HepG2 (cell line): ENCODE data around the gene CDK17. TPM values are rescaled to one million over a fixed set of nuclear protein-coding genes. Genes with fewer than 3 reads are reported as not detected.

ENCODE experiments used
- ATAC-seq: fragments of 200-7000 bp; cut with Tn5 transposase; 3 replicates; pipeline ENCODE4 v1.9.1; 2020; ENCODE audit warnings: mild to moderate bottlenecking, moderate library complexity
- BruUV-seq: library from RNA; stranded (reverse); fragments of 400-500 nt; replicated peaks from 2 replicates; lab custom pipeline; 2021; lab: Mats Ljungman, UMichigan
- CTCF ChIA-PET: fragments of 300-600 bp; formaldehyde crosslinking; extraction: SDS; loops from one replicate; lab custom pipeline; 2021; ENCODE audit warnings: low total read pairs, inconsistent platforms, low intra/inter-chr PET ratio; lab: Yijun Ruan, JAX
- POLR2A ChIA-PET: fragments of 350-600 bp; sonication (Branson Sonifier 250); formaldehyde crosslinking; loops from one replicate; lab custom pipeline; 2020; ENCODE audit warnings: antibody characterized with exemption, inconsistent platforms; lab: Yijun Ruan, JAX
- DNase-seq: peaks from one replicate; pipeline ENCODE4 v3.0.0-alpha.2; 2015; ENCODE audit warnings: low spot score
- FAIRE-seq: peaks from 3 replicates; lab custom pipeline; 2011; peaks lifted over from hg19 to GRCh38; lab: Jason Lieb, UNC
- H2AFZ ChIP-seq: one replicate; pipeline ENCODE4 v1.6.1; 2011; ENCODE audit warnings: low read length, inconsistent platforms
- H3K27ac ChIP-seq: fragments of 300-600 bp; 3 replicates; pipeline ENCODE4 v1.8.0; 2011; ENCODE audit warnings: mixed run types, mild to moderate bottlenecking, mixed read lengths, low read length, inconsistent platforms; ENCODE audit not compliant: insufficient read depth; ENCODE audit errors: extremely low read length
- H3K27me3 ChIP-seq, 2 experiments: fragments of 200-600 bp in 1 of 2; 2 replicates in 1 of 2; 3 replicates in 1 of 2; pipeline versions ENCODE4 v1.6.0 to v1.8.0; 2011; ENCODE audit warnings: low read length in 2 of 2, mild to moderate bottlenecking in 2 of 2, moderate library complexity in 2 of 2, inconsistent platforms in 1 of 2; ENCODE audit not compliant: insufficient read depth in 2 of 2, control insufficient read depth in 1 of 2
- H3K36me3 ChIP-seq, 2 experiments: fragments of 200-600 bp in 1 of 2; replicated peaks in 1 of 2; 2 replicates in 1 of 2; 3 replicates in 1 of 2; pipeline versions ENCODE4 v1.5.1 to v1.8.0; 2011; ENCODE audit warnings: low read length in 2 of 2, inconsistent platforms in 1 of 2; ENCODE audit not compliant: insufficient read depth in 2 of 2, control insufficient read depth in 1 of 2
- H3K4me1 ChIP-seq: 2 replicates; pipeline ENCODE4 v1.5.1; 2012; ENCODE audit warnings: low read length, inconsistent platforms; ENCODE audit not compliant: insufficient read depth
- H3K4me2 ChIP-seq: 2 replicates; pipeline ENCODE4 v1.6.0; 2011; ENCODE audit warnings: low read depth, low read length, inconsistent platforms
- H3K4me3 ChIP-seq, 3 experiments: fragments of 200-600 bp in 1 of 3; sonication (generic), shearing (Covaris generic) in 1 of 3; replicated peaks in 1 of 3; 2 replicates each; pipeline ENCODE4 v1.5.1; 2011 to 2016; ENCODE audit warnings: low read length in 3 of 3, inconsistent platforms in 2 of 3, low read depth in 2 of 3, mild to moderate bottlenecking in 2 of 3, control low read depth in 1 of 3, mixed read lengths in 1 of 3; ENCODE audit not compliant: insufficient read depth in 1 of 3
- H3K79me2 ChIP-seq: one replicate; pipeline ENCODE4 v1.6.1; 2011; ENCODE audit warnings: low read length, inconsistent platforms; ENCODE audit not compliant: insufficient read depth
- H3K9ac ChIP-seq: 2 replicates; pipeline ENCODE4 v1.6.0; 2011; ENCODE audit warnings: mild to moderate bottlenecking, low read depth, low read length, inconsistent platforms; ENCODE audit not compliant: insufficient read depth
- H3K9me3 ChIP-seq: 2 replicates; pipeline ENCODE4 v1.5.1; 2012; ENCODE audit warnings: mild to moderate bottlenecking, low read length
- H4K20me1 ChIP-seq: 2 replicates; pipeline ENCODE4 v1.6.0; 2011; ENCODE audit warnings: inconsistent platforms, mild to moderate bottlenecking, low read length, moderate library complexity; ENCODE audit not compliant: insufficient read depth
- ARNT ChIP-seq: fragments of 450-650 bp; IDR thresholded peaks from 2 replicates; pipeline ENCODE4 v1.6.1; 2017
- IKZF1 ChIP-seq: fragments of 450-650 bp; IDR thresholded peaks from 2 replicates; pipeline ENCODE4 v1.7.1; 2016
- MED1 ChIP-seq: sonication (generic); formaldehyde crosslinking; IDR thresholded peaks from 2 replicates; pipeline ENCODE4 v1.4.0; 2020; ENCODE audit warnings: missing genetic modification reagents
- ZBTB42 ChIP-seq: sonication (generic); formaldehyde crosslinking; IDR thresholded peaks from 2 replicates; pipeline ENCODE4 v1.5.0; 2020; ENCODE audit warnings: mild to moderate bottlenecking, missing genetic modification reagents
- ZFP82 ChIP-seq: sonication (generic); formaldehyde crosslinking; IDR thresholded peaks from 2 replicates; pipeline ENCODE4 v1.5.1; 2020; ENCODE audit warnings: mild to moderate bottlenecking, missing genetic modification reagents, borderline replicate concordance
- ZNF460 ChIP-seq: sonication (generic); formaldehyde crosslinking; IDR thresholded peaks from 2 replicates; pipeline ENCODE4 v1.5.1; 2020; ENCODE audit warnings: missing genetic modification reagents, mild to moderate bottlenecking, borderline replicate concordance
- ZNF776 ChIP-seq: sonication (generic); formaldehyde crosslinking; IDR thresholded peaks from 2 replicates; pipeline ENCODE4 v1.4.0; 2020; ENCODE audit warnings: mild to moderate bottlenecking, missing genetic modification reagents
- WGBS: methylation state at CpG from one replicate; pipeline ENCODE4 v1.1.6; 2017; ENCODE audit warnings: low lambda C conversion rate; 5-methylcytosine and 5-hydroxymethylcytosine counted together
- in situ Hi-C: cut with HindIII; loops from 2 replicates; pipeline ENCODE4 v1.10.0; 2017; ENCODE audit warnings: low pct_unique_long_range_greater_than_20kb; ENCODE audit not compliant: extremely low pct_ligation_motif_present
- intact Hi-C: fragments of 100-400 bp; cut with micrococcal nuclease; formaldehyde crosslinking; loops from one replicate; pipeline ENCODE4 v1.10.0; 2022; ENCODE audit not compliant: unreplicated experiment
- polyA plus RNA-seq, 8 experiments: library from polyadenylated mRNA; depleted of rRNA in 3 of 8; stranded (reverse) in 7 of 8; unstranded in 1 of 8; fragments of >200 nt; fragmentation: Illumina TruSeq in 4 of 8; extraction: Trizol in 4 of 8; gene quantifications; 2 replicates each; pipeline versions ENCODE4 v1.2.1 to v1.2.3, GENCODE V29; 2011 to 2016; ENCODE audit warnings: low read depth in 4 of 8, missing spikeins in 1 of 8, mixed read lengths in 1 of 8; ENCODE audit not compliant: insufficient read depth in 1 of 8
- total RNA-seq, 5 experiments: library from RNA; depleted of rRNA; stranded (reverse); fragments of >200 nt; fragmentation: Illumina TruSeq; extraction: Trizol; gene quantifications; 2 replicates each; pipeline ENCODE4 v1.2.3, GENCODE V29; 2016; ENCODE audit warnings: low read depth in 1 of 5
- TF ChIP-seq, protein P1 (sequence below): sonication (generic); formaldehyde crosslinking; IDR thresholded peaks from 2 replicates; pipeline ENCODE4 v1.9.0; 2021; ENCODE audit warnings: missing genetic modification reagents, borderline replicate concordance
- TF ChIP-seq, protein P2 (sequence below): sonication (generic); formaldehyde crosslinking; IDR thresholded peaks from 2 replicates; pipeline ENCODE4 v1.5.1; 2020; ENCODE audit warnings: missing genetic modification reagents, mild to moderate bottlenecking, borderline replicate concordance
- TF ChIP-seq, protein P3 (sequence below): sonication (generic); formaldehyde crosslinking; conservative IDR thresholded peaks from 2 replicates; pipeline ENCODE4 v1.4.0; 2020; ENCODE audit warnings: mild to moderate bottlenecking, missing genetic modification reagents, moderate library complexity
- TF ChIP-seq, protein P4 (sequence below): sonication (generic); formaldehyde crosslinking; IDR thresholded peaks from 2 replicates; pipeline ENCODE4 v1.4.0; 2020; ENCODE audit warnings: mild to moderate bottlenecking, missing genetic modification reagents
- TF ChIP-seq, protein P5 (sequence below): sonication (generic); formaldehyde crosslinking; IDR thresholded peaks from 2 replicates; pipeline ENCODE4 v1.4.0; 2020; ENCODE audit warnings: missing genetic modification reagents

The CDK17 gene
- total and polyA plus RNA-seq, 2 of the 13 experiments (the other 11 are each of a cell fraction or from before 2014, with no cell fraction given) = 9.9 to 22.3 TPM

DNA sequence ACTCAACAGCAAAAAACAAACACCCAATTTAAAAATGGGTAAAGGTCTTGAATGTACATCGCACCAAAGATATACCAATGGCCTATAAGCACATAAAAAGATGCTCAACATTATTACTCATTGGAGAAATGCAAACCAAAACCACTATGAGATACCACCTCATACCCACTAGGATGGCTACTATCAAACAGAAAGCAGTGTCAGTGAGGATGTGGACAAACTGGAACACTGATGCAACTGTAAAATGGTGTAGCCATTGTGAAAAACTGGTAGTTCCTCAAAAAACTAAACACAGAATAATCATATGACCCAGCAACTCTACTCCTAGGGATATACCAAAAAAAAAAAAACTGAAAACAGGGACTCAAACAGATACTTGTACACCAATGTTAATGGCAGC lies 49.3 kb downstream of the CDK17 start:
- Histone ChIP-seq H3K27ac (no peak overlapping the region), H2AFZ (no peak overlapping the region), H3K36me3 (no peaks in the 10 kb centered on the region), H4K20me1 (peaks cover 4% of the 10 kb centered on the region), H3K27me3 (no peaks in the 10 kb centered on the region), H3K4me1 (peaks cover 25% of the 10 kb centered on the region), H3K9ac (no peak overlapping the region), H3K79me2 (peaks cover 80% of the 10 kb centered on the region), H3K9me3 (no peaks in the 10 kb centered on the region), H3K4me3 (no peak overlapping the region), H3K4me2 (no peak overlapping the region)
- ATAC-seq (no peak), DNase-seq (no peak), FAIRE-seq (no peak)
- ChIA-PET CTCF (no interaction called here), POLR2A (no interaction called here)
- in situ Hi-C loops = no loop called here
- WGBS = 100% methylated on average over 1 of the region's 1 CpG
- intact Hi-C loops = no loop called here
- BruUV-seq = no TSS peak
- no peak for TF ChIP-seq IKZF1
- TF ChIP-seq, protein P1, sequence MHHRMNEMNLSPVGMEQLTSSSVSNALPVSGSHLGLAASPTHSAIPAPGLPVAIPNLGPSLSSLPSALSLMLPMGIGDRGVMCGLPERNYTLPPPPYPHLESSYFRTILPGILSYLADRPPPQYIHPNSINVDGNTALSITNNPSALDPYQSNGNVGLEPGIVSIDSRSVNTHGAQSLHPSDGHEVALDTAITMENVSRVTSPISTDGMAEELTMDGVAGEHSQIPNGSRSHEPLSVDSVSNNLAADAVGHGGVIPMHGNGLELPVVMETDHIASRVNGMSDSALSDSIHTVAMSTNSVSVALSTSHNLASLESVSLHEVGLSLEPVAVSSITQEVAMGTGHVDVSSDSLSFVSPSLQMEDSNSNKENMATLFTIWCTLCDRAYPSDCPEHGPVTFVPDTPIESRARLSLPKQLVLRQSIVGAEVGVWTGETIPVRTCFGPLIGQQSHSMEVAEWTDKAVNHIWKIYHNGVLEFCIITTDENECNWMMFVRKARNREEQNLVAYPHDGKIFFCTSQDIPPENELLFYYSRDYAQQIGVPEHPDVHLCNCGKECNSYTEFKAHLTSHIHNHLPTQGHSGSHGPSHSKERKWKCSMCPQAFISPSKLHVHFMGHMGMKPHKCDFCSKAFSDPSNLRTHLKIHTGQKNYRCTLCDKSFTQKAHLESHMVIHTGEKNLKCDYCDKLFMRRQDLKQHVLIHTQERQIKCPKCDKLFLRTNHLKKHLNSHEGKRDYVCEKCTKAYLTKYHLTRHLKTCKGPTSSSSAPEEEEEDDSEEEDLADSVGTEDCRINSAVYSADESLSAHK (CRISPR knock-in tag) = no peak
- no peak for TF ChIP-seq ZNF776
- TF ChIP-seq, protein P2, sequence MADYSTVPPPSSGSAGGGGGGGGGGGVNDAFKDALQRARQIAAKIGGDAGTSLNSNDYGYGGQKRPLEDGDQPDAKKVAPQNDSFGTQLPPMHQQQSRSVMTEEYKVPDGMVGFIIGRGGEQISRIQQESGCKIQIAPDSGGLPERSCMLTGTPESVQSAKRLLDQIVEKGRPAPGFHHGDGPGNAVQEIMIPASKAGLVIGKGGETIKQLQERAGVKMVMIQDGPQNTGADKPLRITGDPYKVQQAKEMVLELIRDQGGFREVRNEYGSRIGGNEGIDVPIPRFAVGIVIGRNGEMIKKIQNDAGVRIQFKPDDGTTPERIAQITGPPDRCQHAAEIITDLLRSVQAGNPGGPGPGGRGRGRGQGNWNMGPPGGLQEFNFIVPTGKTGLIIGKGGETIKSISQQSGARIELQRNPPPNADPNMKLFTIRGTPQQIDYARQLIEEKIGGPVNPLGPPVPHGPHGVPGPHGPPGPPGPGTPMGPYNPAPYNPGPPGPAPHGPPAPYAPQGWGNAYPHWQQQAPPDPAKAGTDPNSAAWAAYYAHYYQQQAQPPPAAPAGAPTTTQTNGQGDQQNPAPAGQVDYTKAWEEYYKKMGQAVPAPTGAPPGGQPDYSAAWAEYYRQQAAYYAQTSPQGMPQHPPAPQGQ (CRISPR knock-in tag) = no peak
- TF ChIP-seq, protein P3, sequence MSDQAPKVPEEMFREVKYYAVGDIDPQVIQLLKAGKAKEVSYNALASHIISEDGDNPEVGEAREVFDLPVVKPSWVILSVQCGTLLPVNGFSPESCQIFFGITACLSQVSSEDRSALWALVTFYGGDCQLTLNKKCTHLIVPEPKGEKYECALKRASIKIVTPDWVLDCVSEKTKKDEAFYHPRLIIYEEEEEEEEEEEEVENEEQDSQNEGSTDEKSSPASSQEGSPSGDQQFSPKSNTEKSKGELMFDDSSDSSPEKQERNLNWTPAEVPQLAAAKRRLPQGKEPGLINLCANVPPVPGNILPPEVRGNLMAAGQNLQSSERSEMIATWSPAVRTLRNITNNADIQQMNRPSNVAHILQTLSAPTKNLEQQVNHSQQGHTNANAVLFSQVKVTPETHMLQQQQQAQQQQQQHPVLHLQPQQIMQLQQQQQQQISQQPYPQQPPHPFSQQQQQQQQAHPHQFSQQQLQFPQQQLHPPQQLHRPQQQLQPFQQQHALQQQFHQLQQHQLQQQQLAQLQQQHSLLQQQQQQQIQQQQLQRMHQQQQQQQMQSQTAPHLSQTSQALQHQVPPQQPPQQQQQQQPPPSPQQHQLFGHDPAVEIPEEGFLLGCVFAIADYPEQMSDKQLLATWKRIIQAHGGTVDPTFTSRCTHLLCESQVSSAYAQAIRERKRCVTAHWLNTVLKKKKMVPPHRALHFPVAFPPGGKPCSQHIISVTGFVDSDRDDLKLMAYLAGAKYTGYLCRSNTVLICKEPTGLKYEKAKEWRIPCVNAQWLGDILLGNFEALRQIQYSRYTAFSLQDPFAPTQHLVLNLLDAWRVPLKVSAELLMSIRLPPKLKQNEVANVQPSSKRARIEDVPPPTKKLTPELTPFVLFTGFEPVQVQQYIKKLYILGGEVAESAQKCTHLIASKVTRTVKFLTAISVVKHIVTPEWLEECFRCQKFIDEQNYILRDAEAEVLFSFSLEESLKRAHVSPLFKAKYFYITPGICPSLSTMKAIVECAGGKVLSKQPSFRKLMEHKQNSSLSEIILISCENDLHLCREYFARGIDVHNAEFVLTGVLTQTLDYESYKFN = no peak
- TF ChIP-seq ZBTB42 (CRISPR knock-in tag) = no peak
- no peak for TF ChIP-seq ZNF460 (CRISPR knock-in tag)
- TF ChIP-seq, protein P4, sequence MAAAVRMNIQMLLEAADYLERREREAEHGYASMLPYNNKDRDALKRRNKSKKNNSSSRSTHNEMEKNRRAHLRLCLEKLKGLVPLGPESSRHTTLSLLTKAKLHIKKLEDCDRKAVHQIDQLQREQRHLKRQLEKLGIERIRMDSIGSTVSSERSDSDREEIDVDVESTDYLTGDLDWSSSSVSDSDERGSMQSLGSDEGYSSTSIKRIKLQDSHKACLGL (CRISPR knock-in tag) = no peak
- TF ChIP-seq MED1 = no peak
- TF ChIP-seq, protein P5, sequence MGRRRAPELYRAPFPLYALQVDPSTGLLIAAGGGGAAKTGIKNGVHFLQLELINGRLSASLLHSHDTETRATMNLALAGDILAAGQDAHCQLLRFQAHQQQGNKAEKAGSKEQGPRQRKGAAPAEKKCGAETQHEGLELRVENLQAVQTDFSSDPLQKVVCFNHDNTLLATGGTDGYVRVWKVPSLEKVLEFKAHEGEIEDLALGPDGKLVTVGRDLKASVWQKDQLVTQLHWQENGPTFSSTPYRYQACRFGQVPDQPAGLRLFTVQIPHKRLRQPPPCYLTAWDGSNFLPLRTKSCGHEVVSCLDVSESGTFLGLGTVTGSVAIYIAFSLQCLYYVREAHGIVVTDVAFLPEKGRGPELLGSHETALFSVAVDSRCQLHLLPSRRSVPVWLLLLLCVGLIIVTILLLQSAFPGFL = no peak
- no peak for TF ChIP-seq ZFP82
- TF ChIP-seq ARNT = no peak
